Right cardiac atrium (tissue), 5 donors: ENCODE data around the gene EVI5. TPM values are rescaled to one million over a fixed set of nuclear protein-coding genes. Genes with fewer than 3 reads are reported as not detected.
"Not testable (repeated sequence)": the region's sequence is repeated elsewhere in the genome, so short reads cannot be mapped to it uniquely, and the experiment has no call there.

Experiments used
- ATAC-seq, 2 donors: fragments of 200-7000 bp; cut with Tn5 transposase; one replicate each; pipeline versions ENCODE4 v1.8.0 to v1.9.1; 2020; ENCODE audit warnings: moderate library complexity in 2 of 2, mild to moderate bottlenecking in 1 of 2
- DNase-seq, 3 donors: peaks; one replicate each; pipeline ENCODE4 v3.0.0-alpha.2; 2020
- H3K27ac ChIP-seq: one replicate; pipeline ENCODE4 v1.5.1; 2013; ENCODE audit warnings: mild to moderate bottlenecking, low read length, control low read depth, moderate library complexity
- H3K27me3 ChIP-seq: one replicate; pipeline ENCODE4 v1.6.1; 2013; ENCODE audit not compliant: control insufficient read depth, insufficient read depth
- H3K4me1 ChIP-seq: one replicate; pipeline ENCODE4 v1.6.1; 2013; ENCODE audit warnings: low read length; ENCODE audit not compliant: control insufficient read depth, insufficient read depth
- H3K4me3 ChIP-seq: one replicate; pipeline ENCODE4 v1.5.1; 2013; ENCODE audit warnings: low read length, control low read depth
- H3K9me3 ChIP-seq: one replicate; pipeline ENCODE4 v1.6.1; 2013; ENCODE audit warnings: low read length; ENCODE audit not compliant: control insufficient read depth
- WGBS: extraction: QIAGEN DNeasy Blood & Tissue Kit; methylation state at CpG from one replicate; pipeline ENCODE4 v1.1.7; 2013; 5-methylcytosine and 5-hydroxymethylcytosine counted together
- intact Hi-C, 4 donors: fragments of 100-400 bp; cut with DNase I; formaldehyde crosslinking; loops; one replicate each; pipeline versions ENCODE4 v1.11.0 to v1.14.0; 2022 to 2023
- polyA plus RNA-seq: library from polyadenylated mRNA; stranded (reverse); fragments of 200-250 nt; gene quantifications from one replicate; pipeline ENCODE4 v1.2.3, GENCODE V29; 2013
- total RNA-seq, 4 donors: library from RNA; stranded (reverse); fragmentation: NEBNext Ultra II Directional; extraction: Animal tissue kit (Norgen Biotek cat#: 25700); gene quantifications; one replicate each; pipeline ENCODE4 v1.2.1, GENCODE V29; 2021
- donor health status: healthy with polysubstance abuse.
- donor health status: DM: no; HTN: yes; CAD: no.
- donor health status: DM: no; HTN: no; CAD: no.
- donor health status: DM: no; HTN: yes; CAD: no; lungs with severe emphysema.
- donor health status: DM: yes; HTN: yes; CAD: no.

The EVI5 gene
- total and polyA plus RNA-seq, 5 donors = 5.9 to 58.1 (median 47.9) TPM

DNA sequence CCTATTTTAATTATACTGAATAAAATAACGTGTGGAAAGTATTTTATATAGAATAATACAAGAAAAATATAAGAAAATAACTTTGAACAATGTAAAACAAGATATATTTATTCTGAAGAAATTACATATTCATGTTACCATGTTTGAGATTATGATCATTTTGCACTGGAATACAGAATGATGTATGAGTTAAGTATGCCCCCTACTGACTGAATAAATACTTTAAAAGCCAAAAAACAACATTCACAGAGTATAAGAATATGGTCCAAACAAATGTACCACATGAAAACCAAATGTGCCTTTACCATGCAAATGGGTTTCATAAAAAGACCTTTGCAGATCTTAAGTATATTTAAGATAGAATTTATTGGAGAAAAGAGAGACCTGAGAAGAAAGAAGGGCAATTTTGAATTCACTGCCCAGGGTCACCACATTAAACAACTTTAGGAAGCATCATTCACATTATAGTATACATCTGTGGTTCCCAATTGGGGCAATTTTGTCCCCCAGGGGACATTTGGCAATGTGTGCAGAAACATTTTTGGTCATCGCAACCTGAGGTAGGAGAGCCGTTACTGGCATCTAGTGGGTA is 161.6 kb downstream of the EVI5 start:
- intact Hi-C loops = no loop called here
- Histone ChIP-seq H3K27me3 (no peaks in the 10 kb centered on the region), H3K9me3 (no peaks in the 10 kb centered on the region), H3K4me3 (no peak overlapping the region), H3K4me1 (no peaks in the 10 kb centered on the region), H3K27ac (no peak overlapping the region)
- WGBS = 78% methylated on average over 3 of the region's 3 CpGs
- no peak for ATAC-seq
- DNase-seq = no peak

DNA sequence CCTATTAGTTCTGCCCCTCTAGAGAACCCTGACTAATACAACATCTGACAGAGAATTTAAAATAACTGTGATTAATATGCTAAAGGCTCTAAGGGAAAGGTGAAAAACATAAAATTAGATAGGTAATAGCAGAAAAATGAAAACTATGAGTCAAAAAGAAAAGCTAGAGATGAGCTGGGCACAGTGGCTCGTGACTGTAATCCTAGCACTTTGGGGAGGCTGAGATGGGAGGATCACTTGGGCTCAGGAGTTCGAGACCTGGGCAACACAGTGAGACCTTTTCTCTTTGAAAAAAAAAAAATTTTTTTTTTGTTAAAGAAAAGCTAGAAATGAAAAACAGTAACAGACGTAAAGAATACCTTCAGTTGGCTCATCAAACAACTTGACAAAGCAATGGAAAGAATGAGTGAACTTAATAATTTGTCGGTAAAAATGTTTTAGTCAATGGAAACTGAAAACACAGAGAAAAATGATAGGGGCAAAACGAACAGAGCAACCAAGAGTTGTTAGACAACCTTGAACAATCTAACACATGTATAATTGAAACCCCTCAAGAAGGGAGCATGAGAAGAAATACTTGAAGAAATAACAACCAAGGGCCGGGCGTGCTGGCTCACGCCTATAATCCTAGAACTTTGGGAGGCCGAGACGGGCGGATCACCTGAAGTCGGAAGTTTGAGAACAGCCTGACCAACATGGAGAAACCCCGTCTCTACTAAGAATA is 165.3 kb downstream of the EVI5 start:
- no peaks in the 10 kb centered on the region for H3K27me3 ChIP-seq
- WGBS = 90% methylated on average over 13 of the region's 13 CpGs
- H3K4me3 ChIP-seq = no peak overlapping the region
- intact Hi-C loops = loop anchor here in 1 of 4 donors (10.0 kb wide), 1 partner anchor 305 kb away; no protein-coding TSS in a partner anchor
- no peaks in the 10 kb centered on the region for H3K4me1 ChIP-seq
- no peaks in the 10 kb centered on the region for H3K9me3 ChIP-seq
- H3K27ac ChIP-seq = no peak overlapping the region
- DNase-seq = no peak
- ATAC-seq = no peak

DNA sequence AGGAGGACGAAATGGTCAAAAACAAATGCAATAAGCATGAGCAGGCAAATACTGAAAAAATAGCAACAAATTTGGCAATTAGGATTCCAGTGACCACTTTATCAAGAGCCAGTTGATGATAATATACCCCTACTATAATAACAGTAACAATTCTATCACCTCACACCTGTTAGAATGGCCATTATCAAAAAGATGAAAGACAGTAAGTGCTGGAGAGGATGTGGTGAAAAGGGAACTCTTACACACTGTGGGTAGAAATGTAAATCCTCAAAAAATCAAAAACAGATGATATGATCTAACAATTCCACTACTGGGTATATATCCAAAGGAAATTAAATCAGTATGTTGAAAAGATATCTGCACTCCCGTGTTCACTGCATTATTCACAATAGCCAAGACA is 183.9 kb downstream of the EVI5 start:
- Histone ChIP-seq H3K27me3 (no peaks in the 10 kb centered on the region), H3K9me3 (no peaks in the 10 kb centered on the region), H3K4me1 (no peaks in the 10 kb centered on the region), H3K27ac (no peak overlapping the region), H3K4me3 (no peak overlapping the region)
- DNase-seq = no peak
- 89% methylated on average over 2 of the region's 2 CpGs for WGBS
- intact Hi-C loops = no loop called here
- no peak for ATAC-seq

DNA sequence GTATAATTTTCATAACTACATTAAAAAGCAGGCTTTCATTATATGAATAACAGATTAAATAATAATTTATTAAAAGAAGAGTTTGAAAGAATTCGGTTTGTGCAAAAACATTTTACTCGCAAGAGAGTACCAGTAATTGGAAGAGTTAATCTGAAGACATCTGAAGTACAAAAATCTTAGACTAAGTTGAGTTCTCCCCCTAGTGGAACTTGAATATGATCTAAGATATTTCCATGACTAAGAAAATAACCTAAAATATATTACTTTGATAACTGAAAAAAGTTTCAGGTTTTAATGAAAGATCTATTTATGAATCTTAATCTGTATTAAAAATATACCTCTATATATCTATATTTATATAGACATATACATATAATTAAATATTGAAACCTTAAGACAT is 185.7 kb downstream of the EVI5 start:
- no peaks in the 10 kb centered on the region for H3K9me3 ChIP-seq
- no peak for ATAC-seq

DNA sequence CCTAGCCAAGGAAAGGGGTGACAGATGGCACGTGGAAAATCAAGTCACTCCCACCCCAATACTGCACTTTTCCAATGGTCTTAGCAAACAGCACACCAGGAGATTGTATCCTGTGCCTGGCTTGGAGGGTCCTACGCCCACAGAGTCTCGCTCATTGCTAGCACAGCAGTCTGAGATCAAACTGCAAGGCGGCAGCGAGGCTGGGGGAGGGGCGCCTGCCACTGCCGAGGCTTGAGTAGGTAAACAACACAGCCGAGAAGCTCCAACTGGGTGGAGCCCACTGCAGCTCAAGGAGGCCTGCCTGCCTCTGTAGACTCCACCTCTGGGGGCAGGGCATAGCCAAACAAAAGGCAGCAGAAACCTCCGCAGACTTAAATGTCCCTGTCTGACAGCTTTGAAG is 195.5 kb downstream of the EVI5 start:
- H3K9me3 ChIP-seq, H3K27me3 ChIP-seq, H3K27ac ChIP-seq, intact Hi-C loops, ATAC-seq, H3K4me1 ChIP-seq, DNase-seq, H3K4me3 ChIP-seq: not testable (repeated sequence)
- 87% methylated on average over 9 of the region's 9 CpGs for WGBS

More for the DNA sequence above, 185.7 kb downstream of the EVI5 start:
- no peak for DNase-seq
- WGBS = 48% methylated on average over 2 of the region's 2 CpGs
- no peaks in the 10 kb centered on the region for H3K27me3 ChIP-seq
- no peak overlapping the region for H3K4me3 ChIP-seq
- no peaks in the 10 kb centered on the region for H3K4me1 ChIP-seq
- intact Hi-C loops = no loop called here
- H3K27ac ChIP-seq = no peak overlapping the region

DNA sequence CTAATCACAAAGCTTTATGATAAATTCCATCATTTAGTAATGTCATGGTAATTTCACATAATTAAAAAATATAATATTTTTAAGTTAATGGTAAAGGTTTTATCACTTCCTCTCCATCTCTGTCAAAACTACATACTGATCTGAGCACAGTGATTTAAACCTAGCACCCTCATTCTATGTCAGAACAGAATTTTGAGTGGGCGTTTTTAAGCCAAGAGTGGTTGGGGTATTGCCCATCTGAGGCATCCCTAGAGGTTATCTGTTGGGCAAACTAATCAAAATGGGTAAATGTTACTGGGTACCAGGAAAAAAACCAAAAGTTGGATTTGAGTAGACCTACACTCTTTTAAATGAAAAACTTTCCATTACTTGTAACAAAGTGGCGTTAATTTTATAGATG is 197.5 kb downstream of the EVI5 start:
- Histone ChIP-seq H3K27ac (no peak overlapping the region), H3K9me3 (no peaks in the 10 kb centered on the region), H3K27me3 (no peaks in the 10 kb centered on the region), H3K4me1 (no peaks in the 10 kb centered on the region), H3K4me3 (no peak overlapping the region)
- DNase-seq (no peak), ATAC-seq (no peak)
- WGBS = 96% methylated on average over 2 of the region's 2 CpGs
- intact Hi-C loops = no loop called here

DNA sequence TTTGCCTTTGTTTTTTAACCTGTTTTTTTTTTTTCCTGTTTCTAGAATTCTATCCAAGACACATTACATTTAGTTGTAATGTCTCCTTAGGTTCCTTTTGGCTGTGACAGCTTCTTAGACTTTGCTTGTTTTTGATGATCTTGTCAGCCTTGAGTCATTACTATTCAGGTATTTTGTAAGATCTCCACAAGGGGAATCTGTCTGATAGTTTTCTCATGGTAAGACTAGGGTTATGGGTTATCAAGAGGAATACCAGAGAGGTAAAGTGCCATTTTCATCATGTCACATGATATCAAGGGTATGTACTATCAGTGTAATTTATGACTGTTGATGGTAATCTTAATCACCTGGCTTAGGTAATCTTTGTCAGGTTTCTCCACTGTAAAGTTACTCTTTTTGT is 199.1 kb downstream of the EVI5 start:
- Histone ChIP-seq H3K27me3 (no peaks in the 10 kb centered on the region), H3K27ac (no peak overlapping the region), H3K9me3 (no peaks in the 10 kb centered on the region), H3K4me3 (no peak overlapping the region), H3K4me1 (no peaks in the 10 kb centered on the region)
- ATAC-seq (no peak), DNase-seq (no peak)
- intact Hi-C loops = no loop called here

DNA sequence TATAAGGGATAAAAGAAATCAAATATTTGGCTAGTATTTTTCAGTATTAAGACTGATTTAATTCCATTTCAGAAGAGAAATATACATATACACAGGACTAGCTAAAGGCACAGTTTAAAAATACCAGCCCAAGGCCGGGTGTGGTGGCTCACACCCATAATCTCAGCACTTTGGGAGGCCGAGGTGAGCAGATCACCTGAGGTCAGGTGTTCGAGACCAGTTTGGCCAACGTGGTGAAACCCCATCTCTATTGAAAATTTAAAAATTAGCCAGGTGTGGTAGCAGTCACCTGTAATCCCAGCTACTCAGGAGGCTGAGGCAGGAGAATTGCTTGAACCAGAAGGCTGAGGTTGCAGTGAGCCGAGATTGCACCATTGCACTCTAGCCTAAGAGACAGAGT is 200.1 kb downstream of the EVI5 start:
- WGBS = 88% methylated on average over 5 of the region's 5 CpGs
- DNase-seq, H3K4me3 ChIP-seq, intact Hi-C loops, ATAC-seq, H3K4me1 ChIP-seq, H3K9me3 ChIP-seq, H3K27me3 ChIP-seq, H3K27ac ChIP-seq: not testable (repeated sequence)

DNA sequence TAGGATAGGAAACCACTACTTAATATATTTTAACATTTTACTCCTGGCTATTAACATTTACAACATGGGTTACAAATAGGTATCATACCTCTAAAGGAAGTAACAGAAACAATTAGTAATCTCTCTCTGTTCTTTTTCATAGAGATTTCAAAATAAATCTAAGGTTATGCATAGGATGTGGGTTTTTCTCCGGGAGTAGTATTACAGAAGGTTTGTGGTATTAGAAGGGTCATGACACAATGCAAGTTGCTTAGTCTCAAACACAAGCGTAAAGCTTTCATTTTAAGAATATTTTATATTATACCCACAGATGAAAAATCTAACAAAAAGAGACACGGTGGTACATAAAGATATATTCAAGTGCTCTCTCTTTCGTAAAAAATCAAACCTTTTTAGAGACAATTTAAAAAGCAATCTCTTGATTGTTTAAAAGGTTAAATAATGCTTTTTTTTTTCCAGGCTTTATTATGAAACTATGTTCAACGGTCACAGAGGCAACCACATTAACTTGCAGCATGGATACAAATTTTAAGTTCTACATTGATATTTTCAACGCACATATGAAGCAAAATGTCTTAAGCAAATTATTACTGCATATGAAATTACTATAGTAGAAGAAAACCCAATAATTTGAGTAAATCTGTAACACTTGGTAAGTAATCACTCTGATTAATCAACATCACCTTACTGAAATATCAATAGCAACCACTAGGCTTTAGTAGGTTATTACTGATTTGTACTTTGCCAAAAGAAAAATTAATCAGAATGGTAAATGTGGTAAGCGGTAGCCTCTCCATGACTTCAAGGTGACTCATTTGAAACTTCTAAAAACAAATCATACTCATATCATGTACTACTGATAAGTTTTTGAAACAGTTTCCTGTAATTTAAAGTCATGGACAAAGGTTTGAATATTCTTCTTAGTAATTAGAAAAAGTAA is 200.8 kb downstream of the EVI5 start:
- H3K27me3 ChIP-seq = no peaks in the 10 kb centered on the region
- 78% methylated on average over 7 of the region's 7 CpGs for WGBS

DNA sequence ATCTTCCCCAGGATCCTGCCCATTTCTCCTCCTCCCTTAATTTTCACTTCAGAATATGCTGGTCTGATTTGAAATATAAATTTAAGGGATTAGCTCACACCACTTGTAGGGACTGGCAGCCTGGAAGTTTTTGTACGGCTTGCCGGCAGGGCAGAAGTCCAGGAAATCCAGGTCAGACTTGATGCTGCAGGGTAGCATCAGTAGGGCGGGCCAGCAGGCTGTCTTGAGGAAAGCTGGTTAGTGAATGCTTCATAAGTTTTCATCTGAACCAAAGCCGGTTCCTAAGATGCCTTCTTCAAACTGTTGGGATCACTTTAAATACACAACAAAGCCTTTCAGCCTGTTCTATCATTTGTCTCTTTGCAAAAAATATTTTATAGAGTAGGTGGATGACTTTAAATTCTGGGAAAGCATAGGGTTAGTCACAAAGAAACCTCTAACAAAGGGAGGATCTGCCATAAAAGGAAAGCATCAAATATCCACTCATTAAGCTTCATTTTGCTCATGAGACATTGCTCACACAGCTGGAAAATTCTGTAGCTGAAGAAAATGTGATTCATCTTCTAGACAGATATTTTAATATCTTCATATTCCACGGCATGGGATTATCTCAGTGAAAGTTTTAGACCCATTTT is 207.5 kb downstream of the EVI5 start:
- intact Hi-C loops = no loop called here
- no peak overlapping the region for H3K4me3 ChIP-seq
- no peak overlapping the region for H3K27ac ChIP-seq
- ATAC-seq (peak in 1 of 2 donors; percentile 41), DNase-seq (peak in 1 of 3 donors; percentile 65)
- no peaks in the 10 kb centered on the region for H3K27me3 ChIP-seq
- H3K9me3 ChIP-seq = no peaks in the 10 kb centered on the region
- H3K4me1 ChIP-seq = no peaks in the 10 kb centered on the region
- 56% methylated on average over 5 of the region's 5 CpGs for WGBS

More for the DNA sequence above, 200.8 kb downstream of the EVI5 start:
- no peaks in the 10 kb centered on the region for H3K4me1 ChIP-seq
- H3K4me3 ChIP-seq = no peak overlapping the region
- H3K27ac ChIP-seq = no peak overlapping the region
- DNase-seq = no peak
- intact Hi-C loops = no loop called here
- no peaks in the 10 kb centered on the region for H3K9me3 ChIP-seq
- no peak for ATAC-seq
